HG03354 (cell line): Measurements from ENCODE around the gene VEGFD.

Source experiments
- ATAC-seq: cut with Tn5 transposase; IDR thresholded peaks from one replicate; pipeline ENCODE4 v1.9.1; 2021; ENCODE audit warnings: mild to moderate bottlenecking; ENCODE audit not compliant: unreplicated experiment, poor library complexity, severe bottlenecking

Gene VEGFD

DNA sequence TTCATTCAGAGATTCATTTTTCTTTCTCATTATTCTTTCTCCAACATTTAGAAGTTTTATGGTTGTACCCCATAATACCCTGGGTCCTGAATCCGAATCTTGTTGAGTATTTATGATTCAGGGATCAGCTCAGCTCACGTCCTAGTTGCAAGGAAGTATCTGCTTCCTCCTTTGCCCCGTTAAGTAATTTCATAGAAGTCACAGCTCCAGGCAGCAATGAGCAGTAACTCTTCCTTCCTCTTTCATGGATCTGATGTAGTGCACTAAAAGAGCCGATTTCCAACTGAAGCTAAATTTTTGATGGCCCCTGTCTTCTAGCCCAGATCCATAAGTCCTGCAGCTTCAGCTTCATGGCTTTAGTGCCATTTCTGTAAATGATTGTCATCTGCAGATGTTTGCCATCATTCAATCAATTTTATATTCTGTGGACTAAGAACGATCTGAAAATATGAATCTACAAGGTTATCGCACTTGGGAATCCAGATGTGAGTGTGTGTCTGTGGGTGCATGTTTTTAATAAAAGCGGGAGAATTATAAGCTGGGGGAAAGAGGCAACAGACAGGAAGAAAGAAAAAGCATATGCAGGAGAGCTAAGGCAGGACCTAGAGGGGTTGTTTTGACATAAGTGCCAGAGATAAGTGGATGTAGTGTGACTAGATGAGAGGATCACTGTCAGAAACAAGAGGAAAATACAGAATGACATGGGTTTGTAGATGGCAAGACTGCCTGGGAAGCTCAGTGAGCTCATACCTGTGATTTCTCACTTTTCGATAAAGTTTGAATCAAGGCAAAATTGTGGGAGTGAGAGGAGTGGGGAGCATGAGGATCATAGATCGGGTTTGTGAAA, 17.5 kb downstream of the VEGFD start:
- no peak for ATAC-seq

DNA sequence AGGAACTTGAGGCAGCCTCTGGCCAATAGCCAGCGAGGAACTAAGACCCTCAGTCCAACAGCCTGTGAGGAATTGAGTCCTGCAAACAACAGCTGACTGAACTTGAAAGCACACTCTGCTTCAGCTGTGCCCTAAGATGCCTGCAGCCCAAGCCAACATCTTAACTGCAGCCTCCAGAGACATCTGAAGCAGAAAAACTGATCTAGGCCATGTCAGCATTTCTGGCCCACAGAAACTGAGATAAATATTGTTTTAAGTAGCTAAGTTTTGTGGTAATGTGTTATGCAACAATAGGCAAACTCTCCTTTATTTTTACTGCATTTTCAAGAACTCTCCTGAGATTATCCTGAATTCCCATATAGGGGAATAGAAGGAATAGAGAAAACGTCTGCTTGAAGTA, 24.5 kb downstream of the VEGFD start:
- no peak for ATAC-seq

DNA sequence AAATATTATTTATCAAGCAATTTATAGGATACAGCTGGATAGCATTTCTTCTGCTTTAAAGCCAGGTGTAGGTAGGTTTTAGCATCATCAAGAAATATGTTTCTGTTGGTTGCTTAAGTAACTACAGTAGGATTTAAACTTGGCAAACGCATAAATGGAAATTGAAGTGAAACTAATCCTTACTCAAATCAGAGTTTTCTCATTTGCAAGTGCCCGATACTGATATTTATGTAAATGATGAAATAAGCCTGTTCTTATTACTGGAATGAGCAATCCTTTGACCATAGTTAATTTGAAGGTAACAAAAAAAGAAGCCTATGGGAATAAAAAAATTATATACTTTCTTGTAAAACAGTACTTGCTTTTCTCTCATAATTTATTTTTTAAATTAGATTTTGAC, 25.7 kb downstream of the VEGFD start:
- ATAC-seq, result no peak

DNA sequence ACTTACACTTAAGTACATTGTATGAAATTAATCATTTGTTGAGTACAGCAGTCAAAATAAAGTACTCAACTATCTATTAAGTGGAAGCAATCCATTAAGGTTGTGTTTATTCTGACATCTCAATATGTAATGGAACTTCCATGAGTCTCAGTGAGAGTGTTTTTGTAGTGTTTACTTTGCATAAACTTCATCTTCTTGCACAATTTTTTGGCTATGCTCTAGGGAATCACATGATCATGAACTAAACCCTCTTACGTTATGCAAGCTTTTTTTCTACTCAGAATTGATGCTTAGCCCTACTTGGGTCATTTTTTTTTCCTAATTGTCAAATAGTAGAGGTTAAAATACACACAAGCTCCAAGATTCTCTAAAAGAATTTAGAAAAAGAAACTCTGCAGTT, 27.8 kb downstream of the VEGFD start:
- ATAC-seq, result no peak

- ATAC-seq, result no peak
Measured at GRCh38 chrX:15350329-15350996, 33.8 kb downstream of the VEGFD start.

DNA sequence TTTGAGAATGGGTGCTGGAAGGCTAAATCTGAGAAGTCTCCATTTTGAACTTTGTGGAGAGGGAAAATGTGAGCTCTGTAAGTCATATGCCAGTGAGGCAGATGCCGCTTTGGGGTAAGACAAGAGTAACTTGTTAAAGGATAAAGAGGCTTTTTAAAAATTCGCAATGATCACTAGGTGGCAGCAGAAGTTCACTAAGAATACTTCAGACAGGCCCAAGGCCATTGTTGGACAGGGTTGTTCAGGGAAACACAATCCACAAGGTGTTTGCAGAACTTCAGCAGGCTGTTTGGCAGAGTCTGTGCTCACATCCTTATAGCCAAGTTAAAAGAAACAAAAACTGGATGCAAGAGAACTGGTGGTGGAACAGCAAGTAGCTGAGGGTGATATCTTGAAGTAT, 35.2 kb downstream of the VEGFD start:
- peak; percentile 72 for ATAC-seq

DNA sequence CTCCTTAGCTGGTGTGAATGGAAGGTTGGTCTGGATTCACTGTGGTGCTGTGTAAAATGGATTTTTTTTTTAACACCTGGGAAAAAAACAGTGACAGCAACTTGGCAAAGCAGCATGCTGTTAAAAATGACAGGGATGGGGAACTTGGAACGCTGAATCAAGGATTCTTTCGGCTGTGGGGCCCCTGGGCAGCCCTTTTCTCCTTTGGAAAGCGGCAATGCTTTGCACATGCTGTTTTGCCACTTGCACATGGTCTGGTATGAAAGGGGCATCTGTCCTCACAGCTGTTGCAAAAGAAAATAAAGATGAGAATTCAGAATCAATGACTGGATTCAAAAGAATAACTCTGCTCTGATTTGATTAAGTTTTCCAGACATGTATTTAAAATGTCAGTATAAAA, 38.2 kb downstream of the VEGFD start:
- ATAC-seq, result no peak

GRCh38 chrX:15344106-15344505, 40.1 kb downstream of the VEGFD start:
- no peak for ATAC-seq

DNA sequence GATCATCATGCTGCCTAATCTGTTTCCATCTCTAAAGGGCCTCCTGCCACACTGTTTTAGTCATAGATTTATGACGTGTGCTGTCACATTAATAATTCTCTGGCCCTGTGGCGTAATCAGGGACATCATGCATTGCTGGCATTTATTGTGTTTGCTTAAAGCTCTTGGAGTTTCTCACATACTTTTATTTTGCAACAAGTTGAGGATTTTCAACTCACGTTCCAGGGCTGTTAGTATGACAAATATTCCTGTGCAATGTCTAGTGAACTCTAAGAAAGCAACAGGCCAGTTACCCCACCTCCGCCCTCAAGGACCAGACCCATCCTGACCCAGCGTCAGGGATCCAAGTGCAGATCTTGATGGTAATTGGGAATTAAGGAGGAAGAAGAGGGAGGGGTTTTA, 41.1 kb downstream of the VEGFD start:
- no peak for ATAC-seq

- no peak for ATAC-seq
Measured at GRCh38 chrX:15340867-15341266, 43.3 kb downstream of the VEGFD start.

GRCh38 chrX:15336023-15336413, 48.2 kb downstream of the VEGFD start:
- peak; percentile 14 for ATAC-seq

DNA sequence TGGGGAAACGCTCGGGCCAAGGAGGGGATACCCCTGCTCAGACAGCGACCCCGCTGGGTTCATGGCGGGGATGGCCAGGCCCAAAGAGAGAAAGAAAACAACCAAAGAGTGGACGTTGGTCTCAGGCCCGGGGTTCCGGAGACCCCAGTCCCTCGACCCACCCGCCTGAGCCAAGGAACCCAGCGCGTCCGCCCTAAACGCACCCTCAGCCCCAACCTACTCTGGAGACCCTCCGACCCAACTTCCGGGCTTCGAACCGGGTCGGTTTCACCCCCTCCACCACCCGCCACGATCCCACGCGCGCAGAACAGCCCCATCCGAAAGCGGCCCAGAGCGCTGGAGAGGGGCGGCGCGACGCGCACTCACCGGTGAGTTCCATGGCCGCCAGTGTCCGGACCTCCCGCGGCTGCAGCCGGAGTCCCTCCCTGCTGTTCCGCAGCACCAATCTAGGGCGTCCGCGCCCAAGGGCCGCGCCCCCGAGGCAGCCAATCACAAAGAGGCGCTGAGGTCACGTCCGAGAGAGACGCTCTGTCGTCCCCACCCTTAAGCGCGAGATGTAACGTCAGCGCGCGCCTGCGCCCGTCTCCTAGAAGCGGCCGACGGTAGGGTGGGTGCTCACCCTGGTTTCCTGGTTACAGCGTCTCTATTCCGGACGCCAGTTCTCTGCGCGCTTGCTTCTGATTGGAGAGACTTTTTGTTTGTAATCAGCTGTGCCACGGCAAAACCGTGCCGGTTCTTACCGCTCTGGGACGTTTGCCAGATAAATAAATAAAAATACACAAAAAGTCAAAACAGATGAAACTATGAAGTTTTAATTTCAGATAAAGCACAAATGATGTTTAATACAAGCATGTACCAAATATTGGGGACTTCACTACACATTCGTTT, 48.8 kb downstream of the VEGFD start, which contains the start of gene PIGA:
Gene PIGA, minus strand, starts transcription at position 389 of the 888 bp plus-strand sequence. CDS start 3,593 bp downstream, outside the sequence.
- peak; percentile 98 for ATAC-seq

DNA sequence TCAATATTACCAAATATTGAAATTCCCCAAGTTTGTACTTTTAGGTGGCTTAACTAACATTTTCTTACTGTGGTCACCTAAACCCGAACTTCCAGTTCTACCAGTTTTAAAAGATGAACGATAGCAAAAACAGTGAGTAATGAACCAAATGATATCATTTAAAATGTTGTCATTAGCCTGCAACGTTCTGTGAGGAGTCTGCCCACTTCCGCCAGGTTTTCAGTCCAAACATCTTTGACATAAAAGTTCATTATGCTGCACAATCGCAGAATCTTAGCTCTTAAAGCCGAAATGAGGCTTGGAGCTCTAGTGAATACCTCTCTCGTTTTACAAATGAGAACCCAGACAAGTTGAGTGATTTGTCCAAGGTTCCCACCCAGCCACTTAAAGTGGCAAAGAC, 49.7 kb downstream of the VEGFD start:
- no peak for ATAC-seq

DNA sequence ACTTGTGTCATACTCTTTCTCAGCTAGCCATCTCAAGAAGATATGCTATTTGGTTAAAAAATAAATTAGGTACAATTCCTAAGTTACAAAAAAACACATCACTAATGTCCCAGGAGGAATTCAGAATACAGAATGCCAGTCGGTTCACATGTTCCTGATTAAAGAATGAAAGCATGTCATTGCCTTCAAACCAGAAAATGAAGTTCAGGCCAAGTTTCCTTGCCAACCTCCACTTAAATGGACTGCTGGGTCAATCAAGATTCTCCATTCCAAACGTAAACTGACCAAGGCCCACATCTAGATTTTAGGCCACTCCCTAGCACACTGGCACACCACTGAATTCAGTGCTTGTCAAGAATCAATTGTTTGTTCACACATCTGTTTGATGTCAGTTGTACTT, 55.4 kb downstream of the VEGFD start:
- ATAC-seq, result no peak

DNA sequence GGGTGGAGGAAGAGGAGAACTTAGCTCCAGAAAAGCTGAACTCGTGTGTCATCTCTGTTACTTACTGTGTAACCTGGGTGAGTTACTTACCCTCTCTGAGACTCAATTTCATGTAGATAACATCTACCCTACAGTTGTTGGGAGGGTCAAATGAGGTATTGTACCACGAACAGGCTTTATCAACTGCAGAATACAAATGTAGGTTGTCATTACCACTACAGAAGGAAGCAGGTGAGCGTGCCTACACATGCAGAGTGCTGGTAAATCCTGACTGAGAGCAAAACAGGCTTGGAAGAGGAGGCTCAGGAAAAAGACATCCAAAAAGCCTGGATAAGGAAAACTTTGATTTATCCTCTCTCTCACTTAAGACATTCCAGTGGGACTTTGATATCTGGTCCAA, 56.1 kb downstream of the VEGFD start:
- no peak for ATAC-seq

- ATAC-seq, result no peak
Measured at GRCh38 chrX:15322472-15322871, 61.7 kb downstream of the VEGFD start.

DNA sequence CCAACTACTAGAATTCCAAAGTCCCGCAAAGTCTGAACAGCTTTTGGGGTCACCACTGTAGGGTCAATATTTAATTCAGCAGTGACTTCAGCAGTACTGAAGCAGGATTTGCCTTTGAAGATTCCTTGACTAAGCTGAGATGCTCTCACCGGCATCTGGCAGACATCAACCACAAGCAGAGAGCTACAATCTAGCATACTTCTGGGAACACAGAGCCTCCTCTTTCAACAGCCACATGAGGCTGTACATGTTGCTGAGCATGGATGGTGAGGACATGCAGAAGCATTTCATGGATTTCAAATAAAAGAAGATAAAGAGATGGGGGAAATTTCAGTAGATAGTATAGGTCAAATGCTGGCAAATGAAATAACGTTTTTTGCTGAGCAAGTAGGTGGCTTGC, 62.1 kb downstream of the VEGFD start:
- ATAC-seq, result no peak

DNA sequence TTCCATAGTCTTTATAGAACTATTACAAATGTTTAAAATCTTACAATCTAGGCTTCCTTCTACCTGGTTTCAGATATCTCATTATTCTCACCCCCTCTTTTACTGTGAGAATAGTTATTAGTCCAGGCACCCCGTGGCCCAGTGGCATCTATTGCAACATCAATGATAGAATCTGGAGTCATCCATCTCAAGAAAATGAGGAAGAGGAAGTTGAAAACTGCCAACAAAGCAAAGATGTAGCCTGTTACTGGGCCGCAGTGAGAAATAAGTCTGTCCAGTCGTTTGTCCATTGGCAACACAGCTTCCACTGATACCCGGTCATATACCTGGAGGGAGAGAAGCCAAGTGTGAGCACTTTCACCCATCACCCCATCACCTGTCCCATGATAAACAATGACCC, 62.8 kb downstream of the VEGFD start:
- no peak for ATAC-seq

DNA sequence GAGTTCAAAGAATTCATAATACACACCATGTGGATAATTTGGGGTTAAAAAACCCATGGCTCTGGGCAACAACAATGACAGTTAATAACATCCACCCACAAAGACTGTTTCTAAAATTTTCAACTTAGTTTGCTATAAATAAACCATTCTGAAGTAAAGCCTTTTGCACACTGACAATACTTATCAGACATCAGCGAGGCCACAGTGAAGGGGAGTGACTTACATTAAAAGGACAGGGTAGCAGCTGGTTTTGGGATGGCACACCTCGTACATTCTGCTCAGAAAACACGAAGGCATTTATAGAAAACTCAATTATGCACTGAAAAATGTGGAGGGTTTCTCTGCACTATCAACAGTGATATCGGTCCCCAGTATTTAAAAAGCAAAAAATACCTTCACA, 63.9 kb downstream of the VEGFD start:
- no peak for ATAC-seq

GRCh38 chrX:15319075-15319474, 65.1 kb downstream of the VEGFD start:
- no peak for ATAC-seq
